ENCODE data around the gene IYD.

IYD gene

GRCh38 chr6:150325066-150325772 lies 43.6 kb upstream of the IYD start:
- Histone ChIP-seq H3K4me1 (no peaks in the 10 kb centered on the region), H3K36me3 (no peaks in the 10 kb centered on the region), H3K9me3 (no peaks in the 10 kb centered on the region), H3K4me3 (ENCODE audit: low read depth, low read length) (no peak overlapping the region), H3K27me3 (no peaks in the 10 kb centered on the region)
- DNase-seq = no peak
- TF ChIP-seq CTCF (IDR thresholded peaks at IDR 0.05; ENCODE audit: low read depth, low read length) = no peak

GRCh38 chr6:150327117-150327774 lies 41.6 kb upstream of the IYD start:
- Histone ChIP-seq H3K36me3 (no peaks in the 10 kb centered on the region), H3K4me1 (no peaks in the 10 kb centered on the region), H3K27me3 (no peaks in the 10 kb centered on the region), H3K9me3 (no peaks in the 10 kb centered on the region), H3K4me3 (ENCODE audit: low read depth, low read length) (no peak overlapping the region)
- TF ChIP-seq CTCF (IDR thresholded peaks at IDR 0.05; ENCODE audit: low read depth, low read length) = no peak
- no peak for DNase-seq

GRCh38 chr6:150328744-150329405 lies 39.9 kb upstream of the IYD start:
- Histone ChIP-seq H3K4me1 (no peaks in the 10 kb centered on the region), H3K9me3 (no peaks in the 10 kb centered on the region), H3K27me3 (no peaks in the 10 kb centered on the region), H3K4me3 (ENCODE audit: low read depth, low read length) (no peak overlapping the region), H3K36me3 (no peaks in the 10 kb centered on the region)
- no peak for TF ChIP-seq CTCF (IDR thresholded peaks at IDR 0.05; ENCODE audit: low read depth, low read length)
- DNase-seq = no peak

GRCh38 chr6:150331344-150331743 lies 37.5 kb upstream of the IYD start:
- no peak for TF ChIP-seq CTCF (IDR thresholded peaks at IDR 0.05; ENCODE audit: low read depth, low read length)
- Histone ChIP-seq H3K9me3 (no peaks in the 10 kb centered on the region), H3K4me1 (no peaks in the 10 kb centered on the region), H3K36me3 (no peaks in the 10 kb centered on the region), H3K4me3 (ENCODE audit: low read depth, low read length) (no peak overlapping the region), H3K27me3 (no peaks in the 10 kb centered on the region)
- DNase-seq = no peak

- Histone ChIP-seq H3K9me3 (no peaks in the 10 kb centered on the region), H3K4me3 (ENCODE audit: low read depth, low read length) (no peak overlapping the region), H3K36me3 (no peaks in the 10 kb centered on the region), H3K27me3 (no peaks in the 10 kb centered on the region), H3K4me1 (no peaks in the 10 kb centered on the region)
- DNase-seq = no peak
- no peak for TF ChIP-seq CTCF (IDR thresholded peaks at IDR 0.05; ENCODE audit: low read depth, low read length)
These were observed 35.8 kb upstream of the IYD start for GRCh38 chr6:150332939-150333584.
